Spleen (tissue), 11 donors: ENCODE results near the gene GJA10. TPM values are rescaled to one million over a fixed set of nuclear protein-coding genes. Genes with fewer than 3 reads are reported as not detected.

Source experiments
- DNase-seq: peaks from one replicate; pipeline ENCODE4 v3.0.0-alpha.2; 2020
- H3K27ac ChIP-seq, 8 donors: fragments of 200-600 bp; sonication (generic) in 7 of 8; 1 replicate in 4 of 8; 2 replicates in 4 of 8; pipeline versions ENCODE4 v1.5.0 to v1.8.0; 2016 to 2021; ENCODE audit warnings: inconsistent platforms in 4 of 8, mild to moderate bottlenecking in 4 of 8, moderate library complexity in 1 of 8
- H3K27me3 ChIP-seq, 7 donors: fragments of 200-600 bp; sonication (generic) in 6 of 7; replicated peaks in 1 of 7; 1 replicate in 4 of 7; 2 replicates in 3 of 7; pipeline versions ENCODE4 v1.5.0 to v1.8.0; 2016 to 2021; ENCODE audit warnings: inconsistent platforms in 3 of 7, mild to moderate bottlenecking in 1 of 7
- H3K36me3 ChIP-seq, 6 donors: fragments of 200-600 bp; sonication (generic) in 5 of 6; 1 replicate in 4 of 6; 2 replicates in 2 of 6; pipeline versions ENCODE4 v1.5.0 to v1.8.0; 2016 to 2021; ENCODE audit warnings: inconsistent platforms in 2 of 6
- H3K4me1 ChIP-seq, 6 donors: fragments of 200-600 bp; sonication (generic) in 5 of 6; 1 replicate in 3 of 6; 2 replicates in 3 of 6; pipeline versions ENCODE4 v1.5.0 to v1.8.0; 2016 to 2021; ENCODE audit warnings: inconsistent platforms in 3 of 6
- H3K4me3 ChIP-seq, 8 donors: fragments of 200-600 bp; sonication (generic) in 7 of 8; 1 replicate in 4 of 8; 2 replicates in 4 of 8; pipeline versions ENCODE4 v1.5.0 to v1.8.0; 2016 to 2021; ENCODE audit warnings: inconsistent platforms in 4 of 8, mild to moderate bottlenecking in 4 of 8, moderate library complexity in 2 of 8
- H3K9me3 ChIP-seq, 8 donors: fragments of 200-600 bp; sonication (generic) in 7 of 8; 1 replicate in 4 of 8; 2 replicates in 4 of 8; pipeline versions ENCODE4 v1.5.0 to v1.8.0; 2016 to 2021; ENCODE audit warnings: inconsistent platforms in 4 of 8
- POLR2A ChIP-seq, 3 donors: fragments of 450-650 bp; IDR thresholded peaks; one replicate each; pipeline ENCODE4 v1.5.1; 2017; ENCODE audit warnings: antibody characterized with exemption in 3 of 3, mild to moderate bottlenecking in 1 of 3
- POLR2AphosphoS5 ChIP-seq, 3 donors: sonication (generic); formaldehyde crosslinking; IDR thresholded peaks; one replicate each; pipeline ENCODE4 v1.5.1; 2017; ENCODE audit warnings: antibody characterized with exemption in 3 of 3
- WGBS, 5 donors: extraction: QIAGEN DNeasy Blood & Tissue Kit in 3 of 5; methylation state at CpG; one replicate each; pipeline versions ENCODE4 v1.1.5 to v1.1.7; 2013 to 2018; 5-methylcytosine and 5-hydroxymethylcytosine counted together
- intact Hi-C: fragments of 100-400 bp; cut with DNase I; formaldehyde crosslinking; loops from one replicate; pipeline ENCODE4 v1.15.0; 2023; ENCODE audit warnings: low total_unique reads
- polyA plus RNA-seq, 3 donors: library from polyadenylated mRNA; stranded (reverse); fragments of 200-250 nt; gene quantifications; one replicate each; pipeline ENCODE4 v1.2.1, GENCODE V29; 2013
- total RNA-seq, 7 donors: library from RNA; depleted of rRNA in 3 of 7; stranded (reverse); fragments of >200 nt in 3 of 7; fragmentation: NEBNext Ultra II Directional in 4 of 7; extraction: Animal tissue kit (Norgen Biotek cat#: 25700) in 4 of 7; gene quantifications; one replicate each; pipeline versions ENCODE4 v1.1.0 to v1.2.1, GENCODE V29; 2016 to 2021
- TF ChIP-seq, protein P1 (sequence below), 11 experiments: fragments of 200-600 bp in 7 of 11; fragments of 450-650 bp in 4 of 11; sonication (generic) in 4 of 11; IDR thresholded peaks in 8 of 11; conservative IDR thresholded peaks in 3 of 11; 1 replicate in 7 of 11; 2 replicates in 4 of 11; pipeline versions ENCODE4 v1.4.0 to v1.8.0; 2016 to 2021; ENCODE audit warnings: antibody characterized with exemption in 11 of 11, inconsistent platforms in 4 of 11, mild to moderate bottlenecking in 1 of 11
- donor health status: healthy with polysubstance abuse.
- donor health status: DM: no; HTN: no; CAD: no; lungs with moderate emphysema.
- donor health status: DM: no; HTN: no; CAD: no.
- donor health status: Bipolar disorder and iron deficiency.
- donor health status: healthy.
- donor health status: DM: no; HTN: no; CAD: no.
- donor health status: DM: yes; HTN: yes; CAD: no.

Gene GJA10
- total and polyA plus RNA-seq, 10 donors, result not detected

DNA sequence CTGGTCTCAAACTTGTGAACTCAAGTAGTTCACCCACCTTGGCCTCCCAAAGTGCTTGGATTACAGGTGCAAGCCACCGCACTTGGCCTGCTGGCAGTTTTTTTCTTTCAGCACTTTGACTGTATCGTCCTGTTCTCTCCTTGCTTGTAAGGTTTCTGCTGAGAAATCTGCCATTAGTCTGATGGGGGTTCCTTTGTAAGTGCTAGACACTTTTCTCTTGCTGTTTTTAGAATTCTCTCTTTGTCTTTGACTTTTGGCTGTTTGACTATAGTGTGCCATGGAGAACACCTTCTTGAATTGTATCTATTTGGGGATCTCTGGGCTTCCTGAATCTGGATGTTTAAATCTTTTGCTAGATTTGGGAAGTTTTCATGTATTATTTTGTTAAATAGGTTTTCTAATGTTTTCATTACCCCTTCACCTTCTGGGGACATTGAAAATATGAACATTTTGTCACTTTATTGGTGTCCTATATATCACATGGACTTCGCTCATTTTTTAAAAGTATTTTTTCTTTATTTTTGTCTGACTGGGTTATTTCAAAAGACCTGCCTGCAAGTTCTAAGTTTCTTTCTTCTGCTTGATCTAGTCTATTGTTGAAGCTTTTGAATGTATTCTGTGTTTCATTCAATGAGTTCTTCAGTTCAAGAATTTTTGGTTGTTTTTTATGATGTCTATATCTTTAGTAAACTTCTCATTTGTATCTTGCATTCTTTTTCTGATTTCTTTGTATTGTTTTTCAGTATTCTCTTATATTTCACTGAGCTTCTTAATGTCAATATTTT, 22.1 kb downstream of the GJA10 start:
- no peaks in the 10 kb centered on the region for H3K36me3 ChIP-seq
- WGBS, 5 donors, result 75 to 97% (median 97%) methylated on average over 3 of the region's 3 CpGs
- H3K9me3 ChIP-seq, result peaks cover 0 to 30% (median 19%) of the 10 kb centered on the region in 8 donors
- no peak overlapping the region for H3K27ac ChIP-seq
- TF ChIP-seq, protein P1, sequence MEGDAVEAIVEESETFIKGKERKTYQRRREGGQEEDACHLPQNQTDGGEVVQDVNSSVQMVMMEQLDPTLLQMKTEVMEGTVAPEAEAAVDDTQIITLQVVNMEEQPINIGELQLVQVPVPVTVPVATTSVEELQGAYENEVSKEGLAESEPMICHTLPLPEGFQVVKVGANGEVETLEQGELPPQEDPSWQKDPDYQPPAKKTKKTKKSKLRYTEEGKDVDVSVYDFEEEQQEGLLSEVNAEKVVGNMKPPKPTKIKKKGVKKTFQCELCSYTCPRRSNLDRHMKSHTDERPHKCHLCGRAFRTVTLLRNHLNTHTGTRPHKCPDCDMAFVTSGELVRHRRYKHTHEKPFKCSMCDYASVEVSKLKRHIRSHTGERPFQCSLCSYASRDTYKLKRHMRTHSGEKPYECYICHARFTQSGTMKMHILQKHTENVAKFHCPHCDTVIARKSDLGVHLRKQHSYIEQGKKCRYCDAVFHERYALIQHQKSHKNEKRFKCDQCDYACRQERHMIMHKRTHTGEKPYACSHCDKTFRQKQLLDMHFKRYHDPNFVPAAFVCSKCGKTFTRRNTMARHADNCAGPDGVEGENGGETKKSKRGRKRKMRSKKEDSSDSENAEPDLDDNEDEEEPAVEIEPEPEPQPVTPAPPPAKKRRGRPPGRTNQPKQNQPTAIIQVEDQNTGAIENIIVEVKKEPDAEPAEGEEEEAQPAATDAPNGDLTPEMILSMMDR (IDR thresholded peaks at IDR 0.05 in 8 of 11, conservative IDR thresholded peaks at IDR 0.05 in 3 of 11), result no peak
- TF ChIP-seq POLR2A (IDR thresholded peaks at IDR 0.05), result no peak
- no peak for TF ChIP-seq POLR2AphosphoS5 (IDR thresholded peaks at IDR 0.05)
- DNase-seq, result no peak
- intact Hi-C loops, result no loop called here
- no peak overlapping the region for H3K4me3 ChIP-seq
- no peaks in the 10 kb centered on the region for H3K4me1 ChIP-seq
- H3K27me3 ChIP-seq, result peaks cover 0 to 4% (median 0%) of the 10 kb centered on the region in 7 donors

- intact Hi-C loops, result no loop called here
- no peak for TF ChIP-seq POLR2A (IDR thresholded peaks at IDR 0.05)
- TF ChIP-seq, protein P1 (IDR thresholded peaks at IDR 0.05 in 8 of 11, conservative IDR thresholded peaks at IDR 0.05 in 3 of 11), result no peak
- no peak for TF ChIP-seq POLR2AphosphoS5 (IDR thresholded peaks at IDR 0.05)
- Histone ChIP-seq H3K4me3 (no peak overlapping the region), H3K27me3 (peaks cover 0 to 9% (median 0%) of the 10 kb centered on the region in 7 donors), H3K36me3 (no peaks in the 10 kb centered on the region), H3K4me1 (no peaks in the 10 kb centered on the region), H3K9me3 (peaks cover 0 to 30% (median 19%) of the 10 kb centered on the region in 8 donors), H3K27ac (no peak overlapping the region)
- DNase-seq, result no peak
- 87 to 98% (median 96%) methylated on average over 4 of the region's 4 CpGs for WGBS, 5 donors
Measured at GRCh38 chr6:89917216-89917615, 22.9 kb downstream of the GJA10 start.

DNA sequence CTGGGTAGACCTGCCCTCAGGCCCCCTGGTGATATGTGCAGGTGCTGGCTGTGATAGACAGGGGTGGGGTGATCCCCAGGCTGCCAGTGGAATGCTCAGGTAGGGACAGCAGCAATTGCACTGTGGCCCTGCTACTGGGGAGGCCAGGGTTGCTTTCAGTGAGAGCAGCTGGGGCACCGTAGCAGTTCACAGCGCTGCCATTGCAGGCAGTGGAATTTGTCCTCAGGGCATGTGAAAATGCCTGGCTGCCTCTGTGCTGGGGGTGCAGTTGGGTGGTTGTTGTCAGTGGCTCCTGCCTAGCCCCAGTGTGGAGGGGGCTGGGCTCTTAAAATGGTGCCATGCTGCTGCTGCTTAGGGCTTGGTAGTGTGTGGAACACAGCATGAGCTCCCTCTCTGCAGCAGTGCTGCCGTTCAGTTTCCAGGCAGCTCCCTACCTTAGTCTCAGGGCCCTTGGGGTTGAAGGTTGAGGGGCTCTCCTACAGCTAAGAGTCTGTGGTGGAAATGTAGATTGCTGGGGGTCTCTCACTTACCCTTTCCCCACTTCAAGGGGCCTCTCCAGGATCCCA, 23.6 kb downstream of the GJA10 start:
- intact Hi-C loops, result no loop called here
- Histone ChIP-seq H3K9me3 (peaks cover 0 to 30% (median 19%) of the 10 kb centered on the region in 8 donors), H3K4me3 (no peak overlapping the region), H3K27me3 (peaks cover 0 to 9% (median 0%) of the 10 kb centered on the region in 7 donors), H3K4me1 (no peaks in the 10 kb centered on the region), H3K36me3 (no peaks in the 10 kb centered on the region), H3K27ac (no peak overlapping the region)
- WGBS, 5 donors, result 71 to 93% (median 80%) methylated on average over 1 to 3 of the region's 3 CpGs
- DNase-seq, result no peak
- no peak for TF ChIP-seq POLR2A (IDR thresholded peaks at IDR 0.05)
- TF ChIP-seq, protein P1 (IDR thresholded peaks at IDR 0.05 in 8 of 11, conservative IDR thresholded peaks at IDR 0.05 in 3 of 11), result no peak
- no peak for TF ChIP-seq POLR2AphosphoS5 (IDR thresholded peaks at IDR 0.05)

- no peak for TF ChIP-seq POLR2AphosphoS5 (IDR thresholded peaks at IDR 0.05)
- Histone ChIP-seq H3K36me3 (no peaks in the 10 kb centered on the region), H3K4me1 (no peaks in the 10 kb centered on the region), H3K27ac (no peak overlapping the region), H3K27me3 (peaks cover 0 to 9% (median 0%) of the 10 kb centered on the region in 7 donors), H3K9me3 (peaks cover 0 to 21% (median 11%) of the 10 kb centered on the region in 8 donors), H3K4me3 (no peak overlapping the region)
- no peak for DNase-seq
- WGBS, 5 donors, result 72 to 90% (median 79%) methylated on average over 5 to 6 of the region's 6 CpGs
- intact Hi-C loops, result no loop called here
Measured at GRCh38 chr6:89921197-89921596, 26.9 kb downstream of the GJA10 start.
